Nephron progenitor cell (in vitro differentiated cells): Measurements from ENCODE around the gene LACRT.

Source experiments
- DNase-seq: peaks from one replicate; pipeline ENCODE4 v3.0.0; 2021
- H3K27ac Mint-ChIP-seq: 2 replicates; pipeline ENCODE4 v1.8.0; 2021; ENCODE audit warnings: mild to moderate bottlenecking, moderate library complexity, mixed read lengths
- H3K27me3 Mint-ChIP-seq: 2 replicates; pipeline ENCODE4 v1.8.0; 2021; ENCODE audit warnings: mild to moderate bottlenecking, low read depth, mixed read lengths; ENCODE audit not compliant: poor library complexity
- H3K36me3 Mint-ChIP-seq: 2 replicates; pipeline ENCODE4 v1.8.0; 2021; ENCODE audit warnings: low read depth, mixed read lengths
- H3K4me1 Mint-ChIP-seq: 2 replicates; pipeline ENCODE4 v1.8.0; 2021; ENCODE audit warnings: mixed read lengths
- H3K4me3 Mint-ChIP-seq: 2 replicates; pipeline ENCODE4 v1.8.0; 2021; ENCODE audit warnings: mild to moderate bottlenecking, moderate library complexity, mixed read lengths
- H3K9me3 Mint-ChIP-seq: 2 replicates; pipeline ENCODE4 v1.8.0; 2021; ENCODE audit warnings: mild to moderate bottlenecking, moderate library complexity, mixed read lengths
- CTCF ChIP-seq: fragments of 200-600 bp; sonication (generic); IDR thresholded peaks from 2 replicates; pipeline ENCODE4 v1.5.0; 2021; ENCODE audit warnings: antibody characterized with exemption

The LACRT gene

GRCh38 chr12:54658306-54659264 lies 23.9 kb upstream of the LACRT start:
- peak; percentile 67 for DNase-seq
- H3K36me3 Mint-ChIP-seq, result no peaks in the 10 kb centered on the region
- H3K4me3 Mint-ChIP-seq, result peak overlapping the region; percentile 59
- no peak overlapping the region for H3K27ac Mint-ChIP-seq
- peak; percentile 66 for TF ChIP-seq CTCF
- H3K27me3 Mint-ChIP-seq, result peaks cover 12% of the 10 kb centered on the region
- H3K4me1 Mint-ChIP-seq, result peaks cover 22% of the 10 kb centered on the region
- H3K9me3 Mint-ChIP-seq, result peaks cover 8% of the 10 kb centered on the region

- TF ChIP-seq CTCF, result no peak
- Mint-ChIP-seq H3K36me3 (no peaks in the 10 kb centered on the region), H3K27ac (no peak overlapping the region), H3K4me1 (peaks cover 21% of the 10 kb centered on the region), H3K9me3 (peaks cover 8% of the 10 kb centered on the region), H3K27me3 (peaks cover 15% of the 10 kb centered on the region), H3K4me3 (no peak overlapping the region)
- no peak for DNase-seq
Observed at GRCh38 chr12:54657105-54657607, 22.5 kb upstream of the LACRT start.

- H3K36me3 Mint-ChIP-seq, result no peaks in the 10 kb centered on the region
- H3K9me3 Mint-ChIP-seq, result peaks cover 8% of the 10 kb centered on the region
- DNase-seq, result no peak
- peaks cover 17% of the 10 kb centered on the region for H3K4me1 Mint-ChIP-seq
- H3K4me3 Mint-ChIP-seq, result no peak overlapping the region
- no peak for TF ChIP-seq CTCF
- peaks cover 15% of the 10 kb centered on the region for H3K27me3 Mint-ChIP-seq
- peak overlapping the region; percentile 13 for H3K27ac Mint-ChIP-seq
Observed at GRCh38 chr12:54654926-54655325, 20.2 kb upstream of the LACRT start.

- H3K9me3 Mint-ChIP-seq, result peaks cover under 1% of the 10 kb centered on the region
- TF ChIP-seq CTCF, result no peak
Observed at GRCh38 chr12:54653025-54653424, 18.3 kb upstream of the LACRT start.

GRCh38 chr12:54650889-54651288 lies 16.2 kb upstream of the LACRT start:
- Mint-ChIP-seq H3K27ac (no peak overlapping the region), H3K4me3 (no peak overlapping the region), H3K27me3 (peaks cover 18% of the 10 kb centered on the region), H3K36me3 (no peaks in the 10 kb centered on the region), H3K4me1 (peaks cover 5% of the 10 kb centered on the region), H3K9me3 (no peaks in the 10 kb centered on the region)
- TF ChIP-seq CTCF, result no peak
- DNase-seq, result no peak

More at GRCh38 chr12:54653025-54653424, 18.3 kb upstream of the LACRT start:
- no peaks in the 10 kb centered on the region for H3K36me3 Mint-ChIP-seq
- H3K4me1 Mint-ChIP-seq, result peaks cover 10% of the 10 kb centered on the region
- H3K4me3 Mint-ChIP-seq, result no peak overlapping the region
- H3K27me3 Mint-ChIP-seq, result peaks cover 7% of the 10 kb centered on the region
- H3K27ac Mint-ChIP-seq, result no peak overlapping the region
- no peak for DNase-seq
